Measurements from ENCODE around the gene GTF2A1.

GTF2A1 gene

GRCh38 chr14:81144824-81145603 is 75.7 kb downstream of the GTF2A1 start:
- in situ Hi-C loops (cut with MboI; ENCODE audit: low sequenced_read_pairs): no loop called here

DNA sequence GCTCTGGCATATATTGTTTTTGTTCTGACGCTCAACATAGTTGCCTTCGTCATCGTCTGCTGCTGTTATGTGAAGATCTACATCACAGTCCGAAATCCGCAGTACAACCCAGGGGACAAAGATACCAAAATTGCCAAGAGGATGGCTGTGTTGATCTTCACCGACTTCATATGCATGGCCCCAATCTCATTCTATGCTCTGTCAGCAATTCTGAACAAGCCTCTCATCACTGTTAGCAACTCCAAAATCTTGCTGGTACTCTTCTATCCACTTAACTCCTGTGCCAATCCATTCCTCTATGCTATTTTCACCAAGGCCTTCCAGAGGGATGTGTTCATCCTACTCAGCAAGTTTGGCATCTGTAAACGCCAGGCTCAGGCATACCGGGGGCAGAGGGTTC is 77.0 kb downstream of the GTF2A1 start:
- in situ Hi-C loops (cut with MboI; ENCODE audit: low sequenced_read_pairs): no loop called here

- in situ Hi-C loops (cut with MboI; ENCODE audit: low sequenced_read_pairs): no loop called here
These were observed 79.3 kb downstream of the GTF2A1 start for GRCh38 chr14:81141426-81141825.

- in situ Hi-C loops (cut with MboI; ENCODE audit: low sequenced_read_pairs): no loop called here
These were observed 82.3 kb downstream of the GTF2A1 start for GRCh38 chr14:81138429-81138828.

- in situ Hi-C loops (cut with MboI; ENCODE audit: low sequenced_read_pairs): no loop called here
These were observed 83.4 kb downstream of the GTF2A1 start for GRCh38 chr14:81137316-81137715.

- in situ Hi-C loops (cut with MboI; ENCODE audit: low sequenced_read_pairs): no loop called here
These were observed 87.4 kb downstream of the GTF2A1 start for GRCh38 chr14:81133400-81133799.

GRCh38 chr14:81132468-81132867 is 88.3 kb downstream of the GTF2A1 start:
- in situ Hi-C loops (cut with MboI; ENCODE audit: low sequenced_read_pairs): no loop called here

DNA sequence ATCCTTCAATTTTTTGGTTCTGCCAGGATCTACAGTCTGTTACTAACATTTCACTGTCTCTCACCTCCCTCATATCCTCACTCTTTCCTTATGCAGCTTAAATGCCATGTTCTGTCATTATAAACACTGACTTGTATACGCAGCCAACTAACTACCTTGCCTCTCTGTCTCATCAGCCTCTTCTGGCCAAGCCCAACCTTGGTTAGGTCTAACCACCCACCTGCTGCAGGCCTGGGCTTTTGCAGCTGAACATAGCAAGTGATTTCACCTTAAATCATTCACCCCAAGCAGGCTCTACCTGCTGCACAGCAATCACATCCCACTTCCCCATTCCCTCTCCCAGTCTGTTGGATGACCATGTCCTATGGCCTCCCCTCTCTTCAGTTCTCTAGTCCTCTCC is 91.5 kb downstream of the GTF2A1 start:
- in situ Hi-C loops (cut with MboI; ENCODE audit: low sequenced_read_pairs): no loop called here

DNA sequence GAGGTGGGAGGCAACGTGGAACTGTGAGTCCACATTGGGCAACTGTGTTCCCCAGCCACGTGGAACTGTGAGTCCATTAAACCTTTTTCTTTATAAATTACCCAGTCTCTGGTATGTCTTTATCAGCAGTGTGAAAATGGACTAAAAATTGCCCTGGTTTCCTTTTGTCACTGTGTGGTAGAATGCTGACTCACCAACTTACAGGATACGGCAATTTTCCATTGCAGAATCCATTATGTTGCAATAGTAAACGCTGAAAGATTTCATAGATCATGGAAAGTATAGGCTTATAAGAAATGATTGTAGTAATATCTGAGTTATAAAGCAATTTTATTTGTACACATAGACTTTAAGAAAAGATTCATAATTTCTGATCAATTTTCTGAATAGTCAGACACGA is 93.0 kb downstream of the GTF2A1 start:
- in situ Hi-C loops (cut with MboI; ENCODE audit: low sequenced_read_pairs): no loop called here

- in situ Hi-C loops (cut with MboI; ENCODE audit: low sequenced_read_pairs): no loop called here
These were observed 95.2 kb downstream of the GTF2A1 start for GRCh38 chr14:81125536-81125935.

All from HL-60/S4 (cell line).